ENCODE results near the gene LILRA1.

GRCh38 chr19:54644056-54644455 lies 50.6 kb downstream of the LILRA1 start:
- TF ChIP-seq CTCF (IDR thresholded peaks at IDR 0.05; ENCODE audit: low read depth, low read length, poor library complexity, severe bottlenecking) (no peak), EZH2phosphoT487 (IDR thresholded peaks at IDR 0.05; ENCODE audit: borderline replicate concordance, low read length) (no peak)

Data from DOHH2 (cell line).